Stimulated activated CD8-positive, alpha-beta memory T cell treated with anti-CD3 and anti-CD28 coated beads, Interleukin-7, amount 100 ng/mL, for 1 hour (primary cell): Measurements from ENCODE around the gene GLI2.

ENCODE experiments used
- DNase-seq, 2 donors: peaks; one replicate each; pipeline ENCODE4 v3.0.0-alpha.2; 2020; ENCODE audit warnings: low read depth in 2 of 2

The GLI2 gene

DNA sequence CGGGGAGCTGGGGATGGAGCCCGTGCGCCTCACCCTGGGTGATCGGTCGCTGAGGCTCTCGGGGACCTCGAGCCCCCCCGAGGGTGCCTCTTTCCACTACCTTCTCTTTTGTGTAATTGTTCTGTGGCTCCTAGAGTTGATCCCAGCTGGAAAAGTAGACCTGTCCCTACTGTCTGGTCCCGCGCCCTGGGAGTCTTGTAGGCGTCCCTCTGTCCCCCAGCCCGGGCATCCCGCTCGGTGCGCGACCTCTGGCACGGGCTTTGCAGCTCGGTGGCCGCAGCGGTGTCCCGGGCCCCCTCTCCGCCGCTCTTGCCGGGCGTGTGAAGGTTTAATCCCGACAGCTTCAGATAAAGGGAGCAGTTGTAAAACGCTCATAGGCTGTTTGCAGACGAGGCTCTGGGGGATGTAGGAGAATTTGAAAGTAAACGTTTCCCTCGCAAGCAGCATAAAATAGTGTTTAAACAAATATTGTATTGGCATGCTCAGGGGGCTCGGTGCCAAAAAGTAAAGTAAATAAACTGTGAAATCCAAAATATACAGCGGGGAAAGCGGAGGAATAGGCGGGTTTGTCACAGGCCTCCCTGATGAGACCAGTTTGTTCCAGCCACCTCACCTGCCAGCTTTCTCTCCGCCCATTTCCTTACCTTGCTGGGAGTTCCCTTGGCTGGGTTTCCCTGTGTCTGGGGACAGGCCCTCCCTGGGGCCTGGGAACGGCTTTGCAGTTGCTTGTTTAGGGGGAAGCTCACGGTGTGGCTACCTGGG is 1.9 kb downstream of the GLI2 start:
- no peak for DNase-seq

GRCh38 chr2:120738117-120738516 is 2.4 kb downstream of the GLI2 start:
- no peak for DNase-seq

- DNase-seq = no peak
Observed at GRCh38 chr2:120738786-120739437, 3.2 kb downstream of the GLI2 start.

DNA sequence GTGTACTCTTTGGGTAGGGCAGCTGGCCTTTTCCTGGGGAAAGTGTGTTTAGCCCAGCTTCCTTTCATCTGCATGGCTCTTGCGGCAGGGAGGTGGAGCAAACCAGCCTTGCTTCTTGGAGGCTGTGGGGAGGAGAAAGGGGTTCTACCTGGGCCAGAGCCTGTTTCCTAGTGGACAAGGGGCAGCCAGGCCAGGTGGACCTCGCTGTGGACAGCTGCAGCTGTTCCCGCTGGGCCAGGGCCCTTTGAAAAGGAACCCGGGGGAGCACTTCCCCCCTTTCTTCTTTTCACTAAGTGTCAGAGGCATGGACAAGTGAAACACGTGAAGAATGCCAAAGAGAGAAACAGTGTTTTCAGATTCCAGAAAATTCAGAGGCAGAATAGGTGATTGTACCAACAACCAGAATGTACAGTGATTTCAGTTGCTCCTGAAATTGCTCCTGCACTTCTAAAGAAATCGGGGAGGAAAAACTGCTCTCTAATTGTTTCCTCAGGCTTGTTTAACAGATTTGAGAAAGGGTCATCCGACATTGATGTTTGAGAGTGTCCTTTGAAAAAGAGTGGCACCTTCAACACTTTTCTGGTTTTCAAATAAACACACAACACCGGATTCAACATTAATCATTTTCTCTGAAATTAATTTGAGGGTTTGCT is 3.9 kb downstream of the GLI2 start:
- DNase-seq = no peak

GRCh38 chr2:120740375-120740764 is 4.7 kb downstream of the GLI2 start:
- DNase-seq = no peak

DNA sequence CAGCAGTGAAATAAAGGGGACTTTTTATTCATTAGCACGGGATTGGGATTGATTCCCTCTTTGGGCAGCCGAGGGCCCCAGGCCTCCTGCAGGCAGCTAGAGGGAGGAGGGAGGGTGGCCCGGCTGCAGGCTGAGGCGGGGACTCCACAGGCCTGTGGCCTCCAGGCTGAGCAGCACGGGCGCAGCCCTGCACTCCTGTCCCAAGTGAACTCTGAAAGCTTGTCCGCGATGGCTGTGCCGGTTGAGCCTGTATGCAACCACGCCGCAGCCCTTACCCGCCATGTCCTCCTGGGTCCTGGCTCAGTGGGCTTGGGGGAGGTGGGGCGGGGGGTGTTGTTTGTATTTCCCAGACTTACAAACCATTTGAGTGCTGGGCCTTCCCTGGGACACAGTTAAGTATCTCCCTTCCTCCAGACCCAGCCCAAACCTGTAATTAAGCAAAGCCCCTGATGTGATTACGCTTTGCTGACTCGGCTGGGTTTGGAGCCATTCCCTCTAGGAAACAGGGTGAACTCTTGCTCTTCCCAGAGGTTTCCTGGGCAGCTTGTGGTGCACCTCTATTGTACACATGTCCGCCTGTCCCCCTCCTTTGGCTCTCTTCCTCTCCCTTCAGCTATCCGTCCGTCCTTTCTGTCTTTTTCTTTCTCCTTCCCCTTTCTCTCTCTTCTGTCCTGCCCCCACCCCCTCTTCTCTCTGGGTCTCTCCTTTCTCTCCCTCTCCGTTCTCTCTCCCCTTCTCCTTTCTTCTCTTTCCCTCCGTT is 5.3 kb downstream of the GLI2 start:
- no peak for DNase-seq

DNA sequence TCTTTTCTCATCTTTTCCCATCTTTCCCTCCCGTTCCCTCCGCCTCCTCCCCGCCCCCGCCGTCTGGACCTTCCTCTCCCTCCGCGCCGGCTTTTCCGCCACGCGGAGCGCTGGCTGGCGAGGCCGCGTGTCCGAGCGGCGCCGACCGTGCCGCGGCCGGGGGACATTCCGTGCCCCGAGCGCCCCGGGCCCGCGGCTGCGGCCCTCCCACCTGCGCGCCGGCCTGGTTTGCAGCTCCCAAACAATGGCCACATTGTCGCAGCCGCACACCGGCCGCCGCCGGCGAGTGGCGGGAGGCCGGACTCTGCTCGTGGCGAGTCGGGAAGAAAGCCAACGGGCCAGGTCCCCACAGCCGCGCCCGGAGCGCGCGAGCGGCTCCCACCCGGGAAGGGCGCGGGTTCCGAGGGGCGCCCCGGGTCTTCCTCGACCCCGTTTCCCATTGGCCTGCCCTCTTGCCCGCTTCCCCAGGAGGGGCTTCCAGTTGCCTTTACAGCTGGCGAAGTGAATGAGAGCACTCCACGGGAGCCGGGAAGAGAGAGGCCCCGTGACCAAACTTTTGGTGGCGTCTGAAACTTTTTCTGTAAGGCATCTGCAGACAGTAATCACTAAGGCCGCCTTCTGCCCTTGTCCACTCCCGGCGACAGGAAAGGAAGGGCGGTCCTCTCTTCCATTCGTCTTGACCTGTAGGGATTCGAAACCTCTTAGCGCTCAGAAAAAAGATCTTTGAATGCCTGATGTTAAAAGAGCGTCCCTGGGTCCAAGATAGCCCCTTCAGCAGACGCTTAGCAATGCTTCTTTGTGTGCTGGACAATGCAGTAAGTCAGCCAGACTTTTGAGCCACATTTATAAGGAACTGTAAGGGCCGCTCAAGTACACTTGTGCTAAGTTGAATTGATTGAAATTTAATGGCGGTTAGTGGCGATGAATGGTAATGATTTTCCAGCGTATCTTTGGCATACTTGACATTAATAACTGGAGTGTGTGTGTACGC is 6.2 kb downstream of the GLI2 start:
- DNase-seq = no peak

GRCh38 chr2:120743657-120744056 is 8.0 kb downstream of the GLI2 start:
- DNase-seq = no peak

DNA sequence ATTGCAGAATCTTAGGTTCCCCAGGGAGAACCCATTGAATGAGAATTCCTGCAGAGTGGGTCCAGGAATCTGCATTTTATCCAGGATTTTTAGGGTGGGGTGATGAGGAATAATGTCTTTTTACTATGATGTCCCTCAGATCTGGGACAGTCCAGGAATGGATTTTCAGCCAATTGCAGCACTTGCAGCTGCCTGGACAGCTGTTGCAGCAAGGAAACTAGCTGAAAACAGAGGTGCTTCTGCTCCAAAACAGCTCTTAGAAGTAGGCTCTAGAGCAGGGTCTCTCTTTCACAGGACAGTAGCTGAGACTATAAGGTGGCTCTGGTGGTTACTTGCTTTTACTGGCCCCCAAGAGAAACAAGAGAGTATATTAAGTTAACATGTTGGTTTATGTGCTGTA is 9.1 kb downstream of the GLI2 start:
- DNase-seq = no peak

GRCh38 chr2:120745420-120746111 is 9.9 kb downstream of the GLI2 start:
- no peak for DNase-seq

DNA sequence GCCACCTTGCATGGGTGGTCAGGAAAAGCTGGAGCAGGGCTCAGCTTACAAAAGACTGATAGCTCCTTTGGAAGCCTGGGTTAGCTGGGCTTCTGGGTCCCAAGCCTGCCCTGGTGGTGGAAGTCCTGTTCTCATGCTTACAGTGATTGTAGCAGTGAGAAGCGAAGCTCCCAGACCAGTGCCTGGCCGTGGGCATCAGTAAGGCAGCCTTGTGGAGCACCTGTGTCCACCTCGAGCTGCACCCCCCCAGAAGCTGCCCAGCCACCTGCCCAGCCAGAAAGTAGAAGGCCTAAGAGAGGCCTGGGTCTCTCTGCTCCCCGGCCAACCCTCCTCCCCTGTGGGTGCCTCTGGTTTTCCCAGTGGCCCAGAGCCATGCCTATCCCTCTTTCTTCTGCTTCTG is 10.5 kb downstream of the GLI2 start:
- no peak for DNase-seq

DNA sequence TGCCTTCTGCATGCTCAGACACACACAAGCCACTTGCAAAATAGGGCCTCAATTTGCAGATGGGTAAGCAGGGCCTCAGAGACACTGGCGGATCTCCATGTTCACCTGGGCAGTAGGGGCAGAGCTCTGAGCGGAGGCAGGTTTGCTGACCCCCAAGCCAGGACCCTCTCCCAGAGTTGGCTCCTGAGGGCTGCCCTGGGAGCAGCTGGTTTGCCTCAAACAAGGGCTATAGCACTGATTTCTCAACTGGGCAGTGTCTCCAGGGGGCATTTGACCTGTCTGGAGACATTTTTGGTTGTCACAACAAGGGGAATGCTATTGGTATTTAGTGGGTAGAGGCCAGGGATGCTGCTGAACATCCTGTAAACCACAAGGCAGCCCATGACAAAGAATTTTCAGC is 11.6 kb downstream of the GLI2 start:
- no peak for DNase-seq

GRCh38 chr2:120747706-120748105 is 12.0 kb downstream of the GLI2 start:
- DNase-seq = no peak

DNA sequence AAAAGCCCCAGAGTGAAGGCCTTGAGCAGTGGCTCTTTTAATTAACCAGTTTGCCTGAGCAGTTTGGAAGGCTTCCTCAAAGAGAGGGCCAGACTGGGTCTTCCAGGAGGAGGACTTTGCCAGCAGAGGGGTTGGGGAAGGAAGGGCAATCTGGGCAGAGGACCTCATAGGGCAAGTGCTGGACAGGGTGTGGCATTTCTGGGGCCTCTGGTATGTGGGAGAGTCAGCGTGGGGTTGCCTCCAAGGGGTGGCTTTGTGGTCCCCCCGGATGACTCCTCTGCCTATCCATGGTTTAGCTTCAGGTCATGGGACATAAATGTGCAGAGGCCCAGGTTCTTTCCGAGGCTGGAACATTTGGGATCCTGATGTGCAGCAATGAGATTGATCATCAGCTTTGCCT is 12.6 kb downstream of the GLI2 start:
- DNase-seq = no peak

DNA sequence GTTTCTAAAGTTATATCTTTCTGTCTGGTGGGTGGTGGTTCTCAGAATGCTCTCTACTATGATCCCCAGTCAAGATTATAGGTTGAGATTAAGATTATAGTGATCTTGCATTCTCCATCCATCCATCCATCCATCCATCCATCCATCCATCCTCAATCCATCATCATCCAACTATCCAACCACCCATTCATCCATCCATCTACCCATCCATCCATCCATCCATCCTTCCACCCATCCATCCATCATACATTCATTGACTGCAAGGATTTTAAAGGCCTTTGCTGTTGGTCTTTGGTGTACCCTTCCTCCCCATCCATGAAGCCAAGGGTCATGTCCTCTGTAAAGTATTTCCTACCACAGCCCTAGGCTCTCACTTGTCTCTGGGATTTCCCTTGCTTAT is 13.1 kb downstream of the GLI2 start:
- DNase-seq = no peak

DNA sequence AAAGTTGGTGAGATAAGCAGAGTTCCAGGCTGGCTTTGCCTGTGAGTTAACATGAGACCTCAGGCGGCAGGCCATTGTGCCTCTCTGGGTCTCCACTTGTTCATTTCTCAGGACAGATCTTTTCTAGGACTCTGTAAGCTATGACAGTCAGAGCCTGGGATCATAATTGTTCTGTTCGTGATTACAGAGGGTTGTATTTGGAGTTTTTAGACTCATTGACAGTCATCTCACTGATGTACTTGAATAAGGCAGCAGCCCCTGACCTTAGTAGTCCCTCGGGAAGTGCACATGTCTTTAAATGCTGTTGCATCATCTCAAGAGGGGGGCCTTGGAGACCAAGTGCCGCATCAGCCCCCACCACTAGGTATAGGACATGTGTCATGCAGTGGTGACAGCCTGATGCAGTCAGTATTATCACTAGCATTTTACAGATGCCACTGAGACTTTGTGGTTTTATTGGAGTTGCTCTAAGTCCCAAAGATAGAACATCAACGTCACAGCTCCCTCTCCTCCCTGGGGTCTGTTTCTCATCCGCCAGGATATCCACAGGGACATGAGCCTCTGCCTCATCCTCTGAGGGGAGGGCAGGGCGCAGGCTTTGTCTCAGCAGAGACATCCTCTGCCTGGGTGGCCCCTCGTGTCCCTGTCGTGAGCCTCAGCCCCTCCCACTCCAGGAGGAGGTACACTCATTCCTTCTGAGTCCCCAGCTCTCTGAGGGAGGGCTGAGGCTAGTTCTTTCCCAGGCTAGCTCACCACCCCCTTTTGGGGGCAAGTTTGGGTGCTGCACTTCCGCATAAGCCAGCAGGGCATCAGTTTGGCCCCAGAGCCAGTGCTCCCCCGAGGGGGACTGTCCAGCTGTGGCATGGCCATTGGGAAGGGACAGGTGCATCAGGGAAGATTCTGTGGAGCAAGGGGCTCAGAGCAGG is 14.1 kb downstream of the GLI2 start:
- no peak for DNase-seq

DNA sequence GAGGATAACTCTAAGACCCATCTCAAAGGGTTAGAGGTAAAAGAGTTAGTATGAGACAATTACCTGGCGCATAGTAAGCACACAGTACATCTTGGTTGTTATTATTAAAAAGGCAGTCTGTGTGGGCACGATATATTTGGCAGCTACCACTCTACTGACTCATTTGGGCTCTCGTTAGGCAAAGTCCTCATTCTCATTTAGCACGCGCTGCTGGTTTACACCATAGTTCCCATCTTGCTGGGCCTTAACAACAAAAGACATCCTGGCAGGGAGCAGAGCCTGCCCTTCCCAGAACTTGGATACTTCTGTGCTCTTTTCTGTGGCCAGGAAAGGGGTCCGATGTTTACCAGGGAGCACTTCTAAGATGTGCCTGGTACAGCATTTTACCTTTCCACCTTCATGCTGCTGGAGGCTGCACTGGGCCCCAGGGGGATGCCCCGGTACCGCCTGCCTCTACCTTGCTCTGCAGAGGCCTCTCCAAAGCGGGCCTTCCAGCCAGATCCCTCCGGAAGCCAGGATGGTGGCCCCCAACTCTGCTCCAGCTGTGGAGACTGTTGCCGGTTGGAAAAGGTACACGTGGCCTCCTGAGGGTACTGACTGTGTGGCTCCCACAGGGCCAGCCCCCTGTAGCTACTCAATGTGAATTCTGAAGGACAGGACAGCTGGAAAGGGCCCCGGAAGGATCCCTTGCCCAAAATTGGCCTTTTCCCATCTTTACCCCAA is 15.0 kb downstream of the GLI2 start:
- no peak for DNase-seq

- DNase-seq = no peak
Observed at GRCh38 chr2:120751553-120751952, 15.9 kb downstream of the GLI2 start.
